CD14-positive monocyte (primary cell): Measurements from ENCODE around the gene VCL. TPM values are rescaled to one million over a fixed set of nuclear protein-coding genes. Genes with fewer than 3 reads are reported as not detected.
A peak's percentile ranks its signal among the peaks of the same experiment; 100 is the strongest.

Experiments used
- DNase-seq, 3 donors: peaks; one replicate each; pipeline ENCODE4 v3.0.0-alpha.2; 2011 to 2022
- H2AFZ ChIP-seq: 2 replicates; pipeline ENCODE4 v1.6.0; 2012; ENCODE audit warnings: mild to moderate bottlenecking, low read depth, low read length, inconsistent platforms; ENCODE audit not compliant: insufficient read depth, poor library complexity, severe bottlenecking
- H3K27ac ChIP-seq, 2 donors: 1 replicate in 1 of 2; 2 replicates in 1 of 2; pipeline ENCODE4 v1.5.1; 2012 to 2013; ENCODE audit warnings: low read length in 2 of 2, control low read depth in 1 of 2, inconsistent platforms in 1 of 2, low read depth in 1 of 2, mild to moderate bottlenecking in 1 of 2
- H3K27me3 ChIP-seq, 2 donors: one replicate each; pipeline versions ENCODE4 v1.6.0 to v1.6.1; 2011 to 2013; ENCODE audit warnings: low read length in 2 of 2; ENCODE audit not compliant: control insufficient read depth in 2 of 2, insufficient read depth in 2 of 2
- H3K36me3 ChIP-seq, 2 donors: replicated peaks in 1 of 2; 1 replicate in 1 of 2; 2 replicates in 1 of 2; pipeline versions ENCODE4 v1.5.1 to v1.6.1; 2012 to 2013; ENCODE audit warnings: low read length in 2 of 2, control low read depth in 1 of 2, inconsistent platforms in 1 of 2, mild to moderate bottlenecking in 1 of 2; ENCODE audit not compliant: insufficient read depth in 2 of 2, control insufficient read depth in 1 of 2
- H3K4me1 ChIP-seq, 2 donors: 1 replicate in 1 of 2; 2 replicates in 1 of 2; pipeline versions ENCODE4 v1.5.1 to v1.6.1; 2012 to 2013; ENCODE audit warnings: low read length in 2 of 2, control low read depth in 1 of 2, inconsistent platforms in 1 of 2, mild to moderate bottlenecking in 1 of 2, moderate library complexity in 1 of 2; ENCODE audit not compliant: insufficient read depth in 2 of 2, control insufficient read depth in 1 of 2
- H3K4me2 ChIP-seq: replicated peaks from 2 replicates; pipeline ENCODE3; 2012; ENCODE audit warnings: low read length, moderate library complexity, mild to moderate bottlenecking; ENCODE audit not compliant: poor library complexity, severe bottlenecking; ENCODE audit errors: extremely low read depth
- H3K4me3 ChIP-seq, 3 experiments: fragments of 200-600 bp in 1 of 3; sonication (generic) in 1 of 3; replicated peaks in 1 of 3; 1 replicate in 2 of 3; 2 replicates in 1 of 3; pipeline ENCODE4 v1.5.1; 2011 to 2013; ENCODE audit warnings: low read length in 3 of 3, mild to moderate bottlenecking in 3 of 3, control low read depth in 2 of 3, low read depth in 2 of 3, inconsistent platforms in 1 of 3, moderate library complexity in 1 of 3
- H3K79me2 ChIP-seq: 2 replicates; pipeline ENCODE4 v1.6.0; 2012; ENCODE audit warnings: mild to moderate bottlenecking, control low read depth, inconsistent platforms, low read length, moderate library complexity; ENCODE audit not compliant: insufficient read depth
- H3K9ac ChIP-seq: 2 replicates; pipeline ENCODE4 v1.6.0; 2017; ENCODE audit warnings: low read length, mild to moderate bottlenecking; ENCODE audit not compliant: insufficient read depth, poor library complexity, severe bottlenecking
- H3K9me3 ChIP-seq, 2 donors: replicated peaks in 1 of 2; 1 replicate in 1 of 2; 2 replicates in 1 of 2; pipeline versions ENCODE4 v1.5.1 to v1.6.1; 2012 to 2013; ENCODE audit warnings: low read length in 2 of 2, control low read depth in 1 of 2; ENCODE audit not compliant: control insufficient read depth in 1 of 2, insufficient read depth in 1 of 2
- H4K20me1 ChIP-seq: 2 replicates; pipeline ENCODE4 v1.6.0; 2012; ENCODE audit warnings: mild to moderate bottlenecking, low read length, control low read depth, moderate library complexity; ENCODE audit not compliant: insufficient read depth
- H3K27ac Mint-ChIP-seq, 7 donors: one replicate each; pipeline ENCODE4 v1.8.0; 2020; ENCODE audit warnings: mild to moderate bottlenecking in 7 of 7, mixed read lengths in 7 of 7, moderate library complexity in 6 of 7, inconsistent platforms in 2 of 7
- H3K27me3 Mint-ChIP-seq, 3 donors: one replicate each; pipeline ENCODE4 v1.8.0; 2021 to 2022; ENCODE audit warnings: low read depth in 3 of 3, mild to moderate bottlenecking in 3 of 3, mixed read lengths in 3 of 3, moderate library complexity in 3 of 3, inconsistent platforms in 1 of 3
- H3K36me3 Mint-ChIP-seq, 2 donors: one replicate each; pipeline ENCODE4 v1.8.0; 2020; ENCODE audit warnings: mixed read lengths in 2 of 2, inconsistent platforms in 1 of 2, mild to moderate bottlenecking in 1 of 2
- H3K4me1 Mint-ChIP-seq: one replicate; pipeline ENCODE4 v1.8.0; 2020; ENCODE audit warnings: mild to moderate bottlenecking, mixed read lengths
- H3K4me3 Mint-ChIP-seq, 2 donors: one replicate each; pipeline ENCODE4 v1.8.0; 2020; ENCODE audit warnings: mild to moderate bottlenecking in 2 of 2, mixed read lengths in 2 of 2, moderate library complexity in 1 of 2
- H3K9me3 Mint-ChIP-seq, 7 donors: one replicate each; pipeline ENCODE4 v1.8.0; 2020 to 2022; ENCODE audit warnings: mixed read lengths in 7 of 7, mild to moderate bottlenecking in 6 of 7, moderate library complexity in 6 of 7, inconsistent platforms in 2 of 7
- WGBS: methylation state at CpG from one replicate; pipeline ENCODE4 v1.1.5; 2013; ENCODE audit warnings: missing lambda C conversion rate; ENCODE audit not compliant: insufficient coverage; 5-methylcytosine and 5-hydroxymethylcytosine counted together
- intact Hi-C, 2 donors: fragments of 100-400 bp; cut with micrococcal nuclease; formaldehyde crosslinking; loops; one replicate each; pipeline versions ENCODE4 v1.15.0 to v1.15.1; 2023
- polyA plus RNA-seq, 3 donors: library from polyadenylated mRNA; depleted of rRNA in 1 of 3; unstranded in 2 of 3; stranded (reverse) in 1 of 3; fragments of 300-500 nt in 2 of 3; fragments of >200 nt in 1 of 3; fragmentation: Illumina TruSeq in 2 of 3; gene quantifications; 1 replicate in 2 of 3; 2 replicates in 1 of 3; pipeline ENCODE4 v1.2.3, GENCODE V29; 2012 to 2021
- TF ChIP-seq, protein P1 (sequence below): fragments of 200-600 bp; IDR thresholded peaks from one replicate; pipeline ENCODE4 v1.8.0; 2022; ENCODE audit warnings: antibody characterized with exemption, mild to moderate bottlenecking

The VCL gene
- polyA plus RNA-seq, 3 donors = 39.1 to 68.4 (median 52.8) TPM

GRCh38 chr10:73979141-73979808, 18.6 kb upstream of the VCL start:
- H3K27me3 Mint-ChIP-seq = no peaks in the 10 kb centered on the region
- peaks cover 0 to 4% of the 10 kb centered on the region in 2 donors for H3K9me3 ChIP-seq
- H3K4me3 Mint-ChIP-seq = peak overlapping the region; percentile 41 to 80
- WGBS = 0% methylated on average over 1 of the region's 4 CpGs
- H3K4me1 ChIP-seq = peaks cover 44 to 49% of the 10 kb centered on the region in 2 donors
- no peaks in the 10 kb centered on the region for H4K20me1 ChIP-seq
- no peaks in the 10 kb centered on the region for H3K79me2 ChIP-seq
- H3K4me2 ChIP-seq = peak overlapping the region; percentile 71
- H3K27me3 ChIP-seq = no peaks in the 10 kb centered on the region
- H3K9ac ChIP-seq = peak overlapping the region; percentile 68
- no peaks in the 10 kb centered on the region for H3K36me3 Mint-ChIP-seq
- intact Hi-C loops = no loop called here
- DNase-seq = peak in 2 of 3 donors; percentile 22 to 54
- peaks cover 0 to 6% (median 0%) of the 10 kb centered on the region in 7 donors for H3K9me3 Mint-ChIP-seq
- no peaks in the 10 kb centered on the region for H3K36me3 ChIP-seq
- TF ChIP-seq, protein P1, sequence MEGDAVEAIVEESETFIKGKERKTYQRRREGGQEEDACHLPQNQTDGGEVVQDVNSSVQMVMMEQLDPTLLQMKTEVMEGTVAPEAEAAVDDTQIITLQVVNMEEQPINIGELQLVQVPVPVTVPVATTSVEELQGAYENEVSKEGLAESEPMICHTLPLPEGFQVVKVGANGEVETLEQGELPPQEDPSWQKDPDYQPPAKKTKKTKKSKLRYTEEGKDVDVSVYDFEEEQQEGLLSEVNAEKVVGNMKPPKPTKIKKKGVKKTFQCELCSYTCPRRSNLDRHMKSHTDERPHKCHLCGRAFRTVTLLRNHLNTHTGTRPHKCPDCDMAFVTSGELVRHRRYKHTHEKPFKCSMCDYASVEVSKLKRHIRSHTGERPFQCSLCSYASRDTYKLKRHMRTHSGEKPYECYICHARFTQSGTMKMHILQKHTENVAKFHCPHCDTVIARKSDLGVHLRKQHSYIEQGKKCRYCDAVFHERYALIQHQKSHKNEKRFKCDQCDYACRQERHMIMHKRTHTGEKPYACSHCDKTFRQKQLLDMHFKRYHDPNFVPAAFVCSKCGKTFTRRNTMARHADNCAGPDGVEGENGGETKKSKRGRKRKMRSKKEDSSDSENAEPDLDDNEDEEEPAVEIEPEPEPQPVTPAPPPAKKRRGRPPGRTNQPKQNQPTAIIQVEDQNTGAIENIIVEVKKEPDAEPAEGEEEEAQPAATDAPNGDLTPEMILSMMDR = no peak
- peak overlapping the region; percentile 16 for H2AFZ ChIP-seq
- peak overlapping the region; percentile 92 to 97 (median 95) for H3K27ac Mint-ChIP-seq
- H3K4me3 ChIP-seq = peak overlapping the region; percentile 25 to 58 (median 34)
- peak overlapping the region; percentile 42 to 93 for H3K27ac ChIP-seq
- peaks cover 44% of the 10 kb centered on the region for H3K4me1 Mint-ChIP-seq

DNA sequence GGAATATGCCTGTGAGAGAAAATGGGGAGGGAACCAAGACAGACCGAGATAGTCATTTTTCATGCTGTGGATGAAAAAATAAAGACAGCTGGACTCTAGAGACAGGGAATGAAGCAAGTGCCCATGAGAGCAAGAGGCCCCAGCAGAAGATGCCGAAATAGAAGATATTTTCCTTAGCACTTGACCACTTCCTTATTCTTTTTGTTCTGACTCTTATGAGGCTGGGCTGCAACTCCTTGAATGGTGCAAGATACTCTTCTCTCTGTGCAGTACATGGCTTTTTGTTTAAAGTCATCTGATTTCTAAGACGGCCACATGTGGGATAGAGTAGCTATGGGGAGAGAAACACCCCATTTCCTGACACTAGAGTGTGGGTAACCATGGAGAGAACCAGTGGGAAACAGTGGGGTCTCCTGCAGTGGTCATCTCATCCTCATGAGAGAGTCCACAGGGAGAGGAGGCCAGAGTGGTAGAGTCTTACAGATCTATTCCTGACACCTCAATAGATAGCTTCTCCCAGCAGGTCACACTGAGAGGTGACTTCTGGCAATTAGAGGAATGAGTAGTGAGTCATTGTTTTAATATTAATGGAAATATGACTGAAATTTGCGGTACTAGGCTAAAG, 18.0 kb upstream of the VCL start:
- peak overlapping the region; percentile 68 for H3K9ac ChIP-seq
- peaks cover 46% of the 10 kb centered on the region for H3K4me1 Mint-ChIP-seq
- no peaks in the 10 kb centered on the region for H3K36me3 Mint-ChIP-seq
- intact Hi-C loops = no loop called here
- peaks cover 0 to 6% (median 0%) of the 10 kb centered on the region in 7 donors for H3K9me3 Mint-ChIP-seq
- 0% methylated on average over 1 of the region's 4 CpGs for WGBS
- H3K27ac Mint-ChIP-seq = peak overlapping the region; percentile 92 to 97 (median 95)
- no peaks in the 10 kb centered on the region for H3K27me3 Mint-ChIP-seq
- H3K79me2 ChIP-seq = no peaks in the 10 kb centered on the region
- H3K9me3 ChIP-seq = peaks cover 0 to 4% of the 10 kb centered on the region in 2 donors
- H3K4me3 Mint-ChIP-seq = peak overlapping the region; percentile 27 to 80
- peaks cover 48 to 55% of the 10 kb centered on the region in 2 donors for H3K4me1 ChIP-seq
- H3K4me2 ChIP-seq = peak overlapping the region; percentile 71
- TF ChIP-seq, protein P1 = no peak
- H3K4me3 ChIP-seq = peak overlapping the region in 2 of 3 experiments; percentile 27 to 58
- H2AFZ ChIP-seq = peak overlapping the region; percentile 68
- H3K36me3 ChIP-seq = no peaks in the 10 kb centered on the region
- DNase-seq = peak; percentile 67 to 86 (median 78)
- no peaks in the 10 kb centered on the region for H3K27me3 ChIP-seq
- H3K27ac ChIP-seq = peak overlapping the region; percentile 41 to 93
- H4K20me1 ChIP-seq = no peaks in the 10 kb centered on the region
